Activated effector memory CD4-positive, alpha-beta T cell treated with Interleukin-2 at 50 U/mL for 16 hours (primary cell): ENCODE data around the gene MCHR2.

Experiments used
- DNase-seq: peaks from one replicate; pipeline ENCODE4 v3.0.0-alpha.2; 2020

Gene MCHR2

DNA sequence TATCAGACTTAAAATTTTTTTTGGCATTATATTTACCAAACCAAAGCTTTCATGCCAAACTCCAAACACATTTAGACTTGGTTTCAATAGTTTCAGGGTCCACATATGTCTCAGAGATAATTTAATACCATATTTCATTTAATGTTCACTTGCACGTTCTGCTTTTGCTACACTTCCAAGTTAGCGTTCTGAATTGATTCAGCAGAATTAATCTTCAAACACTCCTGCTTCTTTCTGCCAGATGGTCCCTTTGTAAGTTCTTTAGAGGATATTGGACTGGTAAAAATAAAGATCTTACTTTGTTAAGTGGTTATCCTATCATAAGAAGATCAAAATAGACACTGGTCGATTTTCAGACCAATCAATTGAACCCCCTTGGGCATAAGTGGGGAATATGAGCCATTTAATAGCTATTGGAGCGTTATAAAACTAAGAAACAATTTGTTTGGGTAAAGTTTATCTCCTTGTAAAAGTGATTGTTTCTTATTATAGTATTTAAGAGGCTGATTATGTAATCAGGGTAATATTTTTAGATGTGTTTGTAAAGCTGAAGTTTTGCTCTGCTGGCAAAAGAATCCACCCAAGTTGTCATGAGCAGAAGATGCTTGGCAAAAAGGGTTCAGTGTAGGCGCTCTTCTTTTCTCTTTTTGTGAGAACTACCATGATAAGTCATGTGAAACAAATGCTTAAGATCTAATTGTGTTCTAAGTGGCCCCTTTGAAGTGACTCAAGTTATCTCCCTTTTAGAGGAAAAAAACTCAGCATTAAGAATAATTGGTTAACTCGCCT lies 92.2 kb downstream of the MCHR2 start:
- no peak for DNase-seq

DNA sequence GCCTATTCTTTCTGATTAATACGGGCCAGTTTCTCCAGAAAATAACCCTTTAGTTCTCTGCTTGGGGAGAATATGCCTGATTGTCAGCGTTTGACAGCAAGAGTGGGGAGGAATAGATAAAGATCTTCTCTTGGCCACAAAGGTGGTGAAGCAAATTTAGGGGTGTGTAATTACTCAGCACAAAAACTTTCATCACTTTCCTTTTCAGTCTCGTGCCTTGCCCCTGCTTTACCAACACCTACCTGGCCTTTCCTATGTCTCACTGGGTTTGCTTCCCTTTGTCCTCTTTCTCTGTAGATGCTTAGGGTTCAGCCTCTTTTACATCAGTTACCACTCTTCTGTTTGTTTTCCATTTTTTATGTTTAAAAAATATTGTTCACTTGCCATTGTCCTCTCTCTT lies 99.2 kb downstream of the MCHR2 start:
- no peak for DNase-seq

DNA sequence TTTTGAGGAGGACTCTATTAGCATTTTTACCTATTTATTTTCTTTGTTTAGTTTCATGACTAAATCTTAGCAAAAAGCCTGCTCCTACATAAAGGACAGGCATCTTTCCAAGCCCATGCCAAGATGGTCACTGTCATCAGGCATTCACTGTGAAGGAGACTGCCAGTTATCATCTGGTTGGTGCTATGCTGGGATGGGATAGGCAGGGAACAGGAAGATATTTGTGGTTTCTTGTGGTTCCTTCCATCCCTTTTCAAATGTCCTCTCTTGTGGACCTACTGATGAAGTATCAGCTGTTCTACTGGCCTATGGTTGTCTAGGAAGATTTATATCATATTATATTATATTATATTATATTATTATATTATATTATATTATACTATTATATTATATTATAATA lies 107.0 kb downstream of the MCHR2 start:
- no peak for DNase-seq

DNA sequence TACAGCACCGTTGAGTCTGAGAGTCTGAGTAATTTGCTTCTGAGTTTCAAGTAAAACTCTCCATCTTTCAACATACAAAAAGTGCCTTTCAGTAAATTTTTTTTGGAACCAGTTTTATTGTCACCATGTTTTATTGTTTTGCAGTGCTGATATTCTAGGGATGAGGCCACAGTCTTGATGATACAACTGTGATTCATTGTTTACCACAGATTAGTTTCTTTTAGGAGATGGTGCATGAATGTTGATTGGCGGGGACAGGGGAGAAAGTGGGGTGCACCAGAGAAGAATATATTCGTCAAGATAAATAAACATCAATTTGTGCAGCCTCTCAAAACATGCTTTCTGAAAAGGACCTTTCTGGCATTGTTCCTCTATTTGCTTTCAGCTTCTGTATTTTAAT lies 109.0 kb downstream of the MCHR2 start:
- DNase-seq: no peak

DNA sequence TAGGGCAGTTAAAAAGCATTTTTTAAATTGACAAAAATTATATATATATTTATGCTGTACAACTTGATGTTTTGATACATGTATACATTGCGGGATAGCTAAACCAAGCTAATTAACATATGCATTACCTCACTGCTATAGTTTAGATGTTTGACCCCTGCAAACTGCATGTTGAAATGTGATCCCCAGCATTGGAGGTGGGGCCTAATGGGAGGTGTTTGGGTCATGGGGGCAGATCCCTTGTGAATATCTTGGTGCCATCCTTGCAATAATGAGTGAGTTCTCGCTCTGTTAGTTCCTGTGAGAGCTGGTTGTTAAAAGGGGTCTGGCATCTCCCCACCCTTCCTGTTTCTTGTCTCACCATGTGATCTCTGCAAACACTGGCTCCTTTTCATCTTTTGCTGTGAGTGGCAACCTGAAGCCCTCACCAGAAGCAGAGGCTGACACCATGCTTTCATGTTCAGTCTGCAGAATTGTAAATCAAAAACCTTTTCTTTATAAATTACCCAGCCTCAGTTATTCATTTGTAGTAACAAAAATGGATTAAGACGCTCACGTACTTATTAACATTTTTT lies 111.8 kb downstream of the MCHR2 start:
- no peak for DNase-seq

DNA sequence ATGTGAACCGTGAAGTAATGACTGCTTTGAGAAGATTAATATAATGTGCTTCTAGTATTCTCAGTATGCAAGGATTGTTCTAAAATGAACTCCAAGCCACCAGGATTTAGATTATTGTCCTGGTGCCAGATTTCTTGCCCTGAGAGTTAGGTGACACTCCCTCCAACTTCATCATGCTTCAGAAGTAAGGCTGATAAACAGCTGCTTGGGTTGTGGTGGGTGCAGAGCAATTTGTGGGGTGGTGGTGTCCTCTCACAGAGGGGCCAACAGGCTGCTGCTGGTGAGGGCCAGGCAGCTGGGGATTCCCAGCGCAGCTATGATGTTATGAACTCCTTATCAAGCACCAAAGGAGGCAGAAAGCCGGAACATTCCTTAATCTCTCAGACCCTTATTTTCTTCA lies 114.6 kb downstream of the MCHR2 start:
- no peak for DNase-seq

DNA sequence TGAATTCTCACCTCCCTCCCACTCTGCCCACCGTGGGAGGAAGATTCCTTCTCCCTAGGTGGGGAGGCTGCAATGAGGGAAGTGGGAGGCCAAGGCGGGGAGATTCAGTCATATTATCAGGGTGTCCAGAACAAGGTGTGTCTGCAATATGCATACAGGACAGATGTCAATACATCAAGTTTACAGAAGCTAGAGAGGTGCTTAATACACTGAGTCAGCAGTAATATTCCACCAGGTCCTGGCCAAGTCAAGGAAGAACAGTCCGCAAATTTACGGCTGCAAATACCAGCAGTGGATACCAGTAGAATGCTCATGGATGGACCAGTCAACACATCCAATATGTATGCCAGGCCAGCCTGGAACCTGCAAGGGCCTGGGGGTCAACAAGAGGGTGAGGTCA lies 119.0 kb downstream of the MCHR2 start:
- DNase-seq: no peak

DNA sequence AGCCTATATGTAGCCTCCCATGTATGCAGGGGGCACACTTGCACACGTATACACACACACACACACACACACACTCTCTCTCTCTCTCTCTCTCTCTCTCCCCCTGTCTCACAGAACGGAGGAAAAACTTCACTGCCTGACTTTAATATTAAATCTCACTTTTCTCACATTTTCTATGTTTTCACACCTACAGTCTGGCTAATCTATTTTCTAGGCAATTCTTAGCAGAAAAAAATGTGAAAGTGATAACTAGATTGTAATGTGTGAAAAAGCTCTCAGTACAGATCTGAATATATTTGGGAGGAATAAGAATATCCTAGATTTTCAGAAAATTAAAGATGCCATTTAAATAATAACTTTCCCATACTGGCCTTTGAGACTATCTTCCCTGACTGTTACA lies 120.9 kb downstream of the MCHR2 start:
- DNase-seq: no peak

DNA sequence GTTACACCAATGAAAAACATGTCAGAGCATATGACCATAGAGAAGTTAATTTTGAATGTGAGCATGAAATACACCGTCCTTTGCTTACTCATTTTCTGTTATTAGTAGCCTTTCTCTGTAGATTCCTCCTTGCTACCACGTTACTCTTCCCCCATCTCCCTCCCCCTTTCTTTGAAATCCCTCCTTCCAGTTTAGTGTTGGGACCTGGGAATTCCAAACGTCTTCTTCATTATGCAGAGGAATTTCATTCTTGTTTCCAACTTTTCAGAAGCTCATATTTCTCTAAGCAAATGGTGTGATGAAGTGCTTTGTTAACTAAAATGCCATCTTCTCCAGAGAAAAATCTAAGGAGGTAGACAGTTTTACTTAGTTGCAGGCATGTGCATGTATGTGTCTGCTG lies 122.4 kb downstream of the MCHR2 start:
- DNase-seq: no peak
